ENCODE results near the gene HDAC7.

Gene HDAC7

DNA sequence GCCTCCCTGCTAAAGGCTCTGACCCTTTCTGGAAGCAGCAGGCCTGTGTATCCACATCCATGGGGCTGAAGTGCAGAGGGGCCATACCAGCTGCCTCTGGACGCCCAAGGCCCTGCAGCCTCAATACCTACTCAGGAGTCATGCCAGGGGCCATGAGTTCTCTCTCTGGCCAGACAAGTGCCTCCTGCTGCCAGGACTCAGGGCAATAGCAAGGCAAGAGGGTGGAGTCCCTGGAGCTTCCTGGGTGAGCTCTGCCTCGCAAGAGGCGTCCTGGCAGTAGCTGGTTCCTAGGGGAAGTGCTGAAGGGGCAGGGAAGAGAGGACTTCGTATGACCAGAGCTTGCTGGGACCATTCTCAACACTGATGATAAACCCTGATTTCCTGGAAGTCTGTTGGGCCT, 83.5 kb downstream of the HDAC7 start:
- POLR2A ChIA-PET, result no interaction called here
- no peak for TF ChIP-seq ELF4 (IDR thresholded peaks at IDR 0.05)
- TF ChIP-seq FOXA1 (IDR thresholded peaks at IDR 0.05), result no peak
- TF ChIP-seq, protein P1, sequence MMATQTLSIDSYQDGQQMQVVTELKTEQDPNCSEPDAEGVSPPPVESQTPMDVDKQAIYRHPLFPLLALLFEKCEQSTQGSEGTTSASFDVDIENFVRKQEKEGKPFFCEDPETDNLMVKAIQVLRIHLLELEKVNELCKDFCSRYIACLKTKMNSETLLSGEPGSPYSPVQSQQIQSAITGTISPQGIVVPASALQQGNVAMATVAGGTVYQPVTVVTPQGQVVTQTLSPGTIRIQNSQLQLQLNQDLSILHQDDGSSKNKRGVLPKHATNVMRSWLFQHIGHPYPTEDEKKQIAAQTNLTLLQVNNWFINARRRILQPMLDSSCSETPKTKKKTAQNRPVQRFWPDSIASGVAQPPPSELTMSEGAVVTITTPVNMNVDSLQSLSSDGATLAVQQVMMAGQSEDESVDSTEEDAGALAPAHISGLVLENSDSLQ (IDR thresholded peaks at IDR 0.05), result no peak
- no peak for TF ChIP-seq SP1 (IDR thresholded peaks at IDR 0.05)
- CTCF ChIA-PET, result interaction anchor here (0.7 to 1.6 kb wide), 7 partner anchors 9 to 102 kb away, joined by 3 to 7 read pairs (median 4); partner anchors contain the start of gene RAPGEF3
- no peak for DNase-seq (ENCODE audit: extremely low spot score)

DNA sequence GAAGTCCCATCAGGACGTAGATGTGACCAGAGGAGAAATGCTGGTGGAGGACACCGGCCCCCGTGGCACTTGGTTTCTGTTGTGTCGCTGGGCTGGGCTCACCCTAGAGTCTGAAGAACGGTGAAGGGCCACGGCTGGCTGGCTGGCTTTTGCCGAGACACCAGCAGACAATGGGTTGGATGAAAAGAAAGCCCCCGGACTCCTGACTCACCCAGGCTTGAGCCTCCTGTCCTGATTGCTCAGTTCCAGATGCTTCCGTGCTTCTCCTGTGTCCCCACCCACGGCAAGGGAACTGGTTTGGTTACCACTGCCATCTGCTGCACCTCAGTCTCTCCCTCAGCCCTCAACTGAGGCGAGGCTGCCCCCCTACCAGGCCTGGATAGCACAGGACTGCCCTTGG, 84.1 kb downstream of the HDAC7 start:
- ChIA-PET POLR2A (interaction anchor here (1.2 kb wide), 1 partner anchor 29 kb away, joined by 4 read pairs; no protein-coding TSS in a partner anchor), CTCF (interaction anchor here (1.1 to 1.6 kb wide), 4 partner anchors 18 to 102 kb away, joined by 3 to 7 read pairs (median 4); no protein-coding TSS in a partner anchor)
- DNase-seq (ENCODE audit: extremely low spot score), result no peak
- TF ChIP-seq SP1 (IDR thresholded peaks at IDR 0.05) (no peak), HDGF (IDR thresholded peaks at IDR 0.05; ENCODE audit: borderline replicate concordance) (no peak), SUZ12 (IDR thresholded peaks at IDR 0.05) (no peak), FOXK2 (IDR thresholded peaks at IDR 0.05) (no peak), ARNT (IDR thresholded peaks at IDR 0.05) (no peak), CTBP1 (IDR thresholded peaks at IDR 0.05; ENCODE audit: borderline replicate concordance) (no peak), L3MBTL2 (conservative IDR thresholded peaks at IDR 0.05) (no peak), FOXA1 (IDR thresholded peaks at IDR 0.05) (no peak), BHLHE40 (IDR thresholded peaks at IDR 0.05; ENCODE audit: borderline replicate concordance) (no peak)
- TF ChIP-seq, protein P1 (IDR thresholded peaks at IDR 0.05), result no peak

DNA sequence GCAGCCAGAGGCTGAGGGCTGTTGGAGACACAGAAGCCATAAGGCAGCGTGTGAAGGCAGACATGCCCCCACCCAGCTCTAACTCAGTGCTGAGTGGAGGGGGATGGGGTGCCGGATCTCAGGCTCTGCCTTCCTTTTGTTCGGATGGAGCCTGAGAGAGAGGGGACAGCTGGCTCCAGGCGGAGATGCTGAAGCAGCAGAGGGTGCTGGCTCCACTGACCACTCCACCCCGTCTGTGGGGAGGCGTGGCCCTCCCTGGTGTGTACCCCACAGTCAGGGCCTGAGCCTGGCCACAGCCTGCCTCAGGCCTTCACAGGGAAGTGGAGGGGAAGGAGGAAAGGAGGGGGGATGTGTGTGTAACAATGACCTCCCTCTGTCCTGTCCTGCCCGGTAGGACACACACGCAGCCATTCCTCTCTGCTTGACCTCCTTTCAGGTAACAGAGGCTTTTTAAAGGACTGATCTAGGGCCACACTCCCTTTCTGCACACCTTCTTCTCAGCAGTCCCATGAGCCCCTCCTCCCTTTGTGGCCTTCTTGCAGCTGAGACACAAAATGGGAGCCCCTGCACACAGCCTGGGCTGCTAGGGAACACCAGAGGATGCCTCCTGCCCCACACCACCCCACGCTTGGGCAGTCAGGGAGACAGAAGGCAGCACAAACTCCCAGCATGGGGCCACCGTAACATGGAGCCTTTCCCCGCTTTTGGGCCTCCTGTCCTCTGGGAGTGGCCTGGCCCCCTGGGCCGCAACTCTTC, 84.8 kb downstream of the HDAC7 start:
- ChIA-PET POLR2A (interaction anchor here (1.2 kb wide), 1 partner anchor 28 kb away, joined by 4 read pairs; no protein-coding TSS in a partner anchor), CTCF (no interaction called here)
- TF ChIP-seq ZNF384 (IDR thresholded peaks at IDR 0.05), result no peak
- no peak for TF ChIP-seq FOXK2 (IDR thresholded peaks at IDR 0.05)
- TF ChIP-seq L3MBTL2 (conservative IDR thresholded peaks at IDR 0.05), result no peak
- no peak for TF ChIP-seq CTBP1 (IDR thresholded peaks at IDR 0.05; ENCODE audit: borderline replicate concordance)
- TF ChIP-seq FOXA1 (IDR thresholded peaks at IDR 0.05), result no peak
- no peak for TF ChIP-seq BHLHE40 (IDR thresholded peaks at IDR 0.05; ENCODE audit: borderline replicate concordance)
- TF ChIP-seq, protein P1 (IDR thresholded peaks at IDR 0.05), result no peak
- TF ChIP-seq FOXM1 (IDR thresholded peaks at IDR 0.05; ENCODE audit: borderline replicate concordance), result no peak
- no peak for TF ChIP-seq ARNT (IDR thresholded peaks at IDR 0.05)
- TF ChIP-seq SP1 (IDR thresholded peaks at IDR 0.05), result no peak
- TF ChIP-seq ELF4 (IDR thresholded peaks at IDR 0.05), result no peak
- no peak for TF ChIP-seq TARDBP (IDR thresholded peaks at IDR 0.05)
- no peak for TF ChIP-seq HDGF (IDR thresholded peaks at IDR 0.05; ENCODE audit: borderline replicate concordance)
- no peak for TF ChIP-seq SUZ12 (IDR thresholded peaks at IDR 0.05)
- no peak for TF ChIP-seq LEF1 (IDR thresholded peaks at IDR 0.05; ENCODE audit: borderline replicate concordance)
- DNase-seq (ENCODE audit: extremely low spot score), result no peak

DNA sequence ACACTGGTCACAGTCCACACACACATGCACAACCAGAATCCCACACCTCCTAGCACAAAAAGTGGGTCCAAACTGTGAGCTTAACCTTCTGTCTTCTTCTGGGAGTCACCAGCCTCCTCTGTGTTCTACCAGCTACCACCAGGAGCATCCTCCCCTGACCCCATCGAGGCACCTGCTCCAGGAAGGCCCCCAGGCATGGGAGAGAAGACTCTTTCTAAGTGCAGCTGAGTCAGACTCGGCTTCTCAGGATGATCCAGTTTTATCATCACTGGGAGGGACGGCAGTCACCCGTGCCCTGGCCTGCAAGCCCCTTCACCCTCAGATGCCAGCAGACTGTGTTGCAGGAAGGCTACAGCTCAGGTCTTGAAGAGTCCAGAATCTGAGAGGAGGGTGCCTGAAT, 86.6 kb downstream of the HDAC7 start:
- POLR2A ChIA-PET, result interaction anchor here (0.7 to 1.4 kb wide), 2 partner anchors 28 to 37 kb away, joined by 3 read pairs; no protein-coding TSS in a partner anchor

More for the DNA sequence above, 86.6 kb downstream of the HDAC7 start:
- DNase-seq (ENCODE audit: extremely low spot score), result no peak
- TF ChIP-seq SP1 (IDR thresholded peaks at IDR 0.05) (no peak), FOXA1 (IDR thresholded peaks at IDR 0.05) (no peak), LEF1 (IDR thresholded peaks at IDR 0.05; ENCODE audit: borderline replicate concordance) (no peak), ELF4 (IDR thresholded peaks at IDR 0.05) (no peak), HDGF (IDR thresholded peaks at IDR 0.05; ENCODE audit: borderline replicate concordance) (no peak), L3MBTL2 (conservative IDR thresholded peaks at IDR 0.05) (no peak), FOXM1 (IDR thresholded peaks at IDR 0.05; ENCODE audit: borderline replicate concordance) (no peak), SUZ12 (IDR thresholded peaks at IDR 0.05) (no peak), FOXK2 (IDR thresholded peaks at IDR 0.05) (no peak), BHLHE40 (IDR thresholded peaks at IDR 0.05; ENCODE audit: borderline replicate concordance) (no peak)
- TF ChIP-seq, protein P1 (IDR thresholded peaks at IDR 0.05), result no peak
- CTCF ChIA-PET, result interaction anchor here (1.4 to 1.9 kb wide), 5 partner anchors 8 to 105 kb away, joined by 3 to 9 read pairs (median 6); no protein-coding TSS in a partner anchor
